Measurements from ENCODE around the gene BAZ2B. TPM values are rescaled to one million over a fixed set of nuclear protein-coding genes. Genes with fewer than 3 reads are reported as not detected.

The BAZ2B gene
- total and polyA plus RNA-seq, 2 donors = 34.5 to 272 TPM

DNA sequence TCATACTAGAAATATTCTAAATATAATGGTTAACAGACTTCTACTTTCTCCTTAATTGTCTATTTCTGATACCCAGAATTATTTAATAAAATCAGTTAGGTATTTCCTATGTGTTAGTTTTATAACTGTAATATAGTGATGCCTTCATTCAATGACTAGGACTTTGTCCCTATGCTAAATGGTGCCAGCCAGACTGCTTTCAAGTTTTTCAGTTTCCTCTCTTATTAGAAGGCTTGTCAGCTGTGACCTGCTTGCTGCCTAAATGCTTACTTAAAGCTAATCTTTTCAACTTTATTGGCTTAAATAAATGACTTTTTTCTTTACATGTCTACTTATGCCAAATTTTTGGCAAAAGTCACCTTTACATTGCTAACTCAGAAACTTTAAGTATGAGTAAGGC is 30.7 kb downstream of the BAZ2B start:
- no peak overlapping the region for H3K27ac ChIP-seq (ENCODE audit: low read depth)
- no peaks in the 10 kb centered on the region for H3K36me3 ChIP-seq (ENCODE audit: insufficient read depth)
- H3K4me1 ChIP-seq (ENCODE audit: insufficient read depth) = no peaks in the 10 kb centered on the region
- DNase-seq (ENCODE audit: extremely low spot score) = no peak
- no peak overlapping the region for H3K4me3 ChIP-seq (ENCODE audit: low read depth, low read length)

DNA sequence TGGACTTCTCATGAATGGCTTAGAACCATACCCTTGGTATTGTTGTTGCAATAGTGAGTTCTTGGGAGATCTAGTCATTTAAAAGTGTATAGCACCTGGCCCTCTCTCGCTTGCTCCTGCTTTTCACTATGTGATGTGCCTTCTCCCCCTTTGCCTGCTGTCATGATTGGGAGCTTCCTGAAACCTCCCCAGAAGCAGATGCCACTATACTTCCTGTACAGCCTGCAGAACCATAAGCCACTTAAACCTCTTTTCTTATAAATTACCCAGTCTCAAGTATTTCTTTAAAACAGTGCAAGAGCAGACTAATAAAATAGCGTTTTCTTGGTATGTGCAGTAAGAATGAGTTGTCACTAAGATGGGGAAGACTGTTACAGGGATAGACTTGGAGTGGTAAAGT is 31.6 kb downstream of the BAZ2B start:
- 71% methylated on average over 2 of the region's 2 CpGs for WGBS

DNA sequence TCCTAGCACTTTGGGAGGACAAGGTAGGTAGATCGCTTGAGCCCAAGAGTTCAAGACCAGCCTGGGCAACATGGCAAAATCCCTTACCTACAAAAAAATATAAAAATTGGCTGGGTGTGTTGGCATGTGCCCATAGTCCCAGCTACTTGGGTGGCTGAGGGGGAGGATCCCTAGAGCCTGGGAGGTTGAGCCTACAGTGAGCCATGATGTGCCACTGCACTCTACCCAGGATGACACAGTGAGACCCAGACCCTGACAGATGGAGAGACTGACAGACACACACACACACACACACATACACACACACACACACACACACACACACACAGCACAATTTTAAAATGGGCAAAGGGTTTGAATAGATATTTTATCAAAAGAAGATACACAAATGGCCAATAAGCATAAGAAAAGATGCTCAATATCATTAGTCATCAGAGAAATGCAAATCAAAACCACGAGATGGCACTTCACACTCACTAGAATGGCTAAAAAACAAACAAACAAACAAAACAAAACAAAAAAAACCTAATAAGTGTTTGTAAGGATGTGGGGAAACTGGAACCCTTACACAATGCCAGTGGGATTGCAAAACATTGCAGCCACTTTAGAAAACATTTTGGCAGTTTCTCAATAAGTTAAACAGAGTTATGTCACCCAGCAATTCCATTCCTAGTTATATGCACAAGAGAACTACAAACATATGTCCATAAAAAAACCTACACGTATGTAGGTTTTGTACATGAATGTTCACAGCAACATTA is 42.3 kb downstream of the BAZ2B start:
- Histone ChIP-seq H3K4me1 (ENCODE audit: insufficient read depth) (no peaks in the 10 kb centered on the region), H3K36me3 (ENCODE audit: insufficient read depth) (no peaks in the 10 kb centered on the region), H3K4me3 (ENCODE audit: low read depth, low read length) (no peak overlapping the region), H3K27ac (ENCODE audit: low read depth) (no peak overlapping the region)
- DNase-seq (ENCODE audit: extremely low spot score) = no peak
- WGBS = 65% methylated on average over 3 of the region's 3 CpGs

More for the DNA sequence above, 31.6 kb downstream of the BAZ2B start:
- no peak for DNase-seq (ENCODE audit: extremely low spot score)
- Histone ChIP-seq H3K4me1 (ENCODE audit: insufficient read depth) (no peaks in the 10 kb centered on the region), H3K36me3 (ENCODE audit: insufficient read depth) (no peaks in the 10 kb centered on the region), H3K27ac (ENCODE audit: low read depth) (no peak overlapping the region), H3K4me3 (ENCODE audit: low read depth, low read length) (no peak overlapping the region)

DNA sequence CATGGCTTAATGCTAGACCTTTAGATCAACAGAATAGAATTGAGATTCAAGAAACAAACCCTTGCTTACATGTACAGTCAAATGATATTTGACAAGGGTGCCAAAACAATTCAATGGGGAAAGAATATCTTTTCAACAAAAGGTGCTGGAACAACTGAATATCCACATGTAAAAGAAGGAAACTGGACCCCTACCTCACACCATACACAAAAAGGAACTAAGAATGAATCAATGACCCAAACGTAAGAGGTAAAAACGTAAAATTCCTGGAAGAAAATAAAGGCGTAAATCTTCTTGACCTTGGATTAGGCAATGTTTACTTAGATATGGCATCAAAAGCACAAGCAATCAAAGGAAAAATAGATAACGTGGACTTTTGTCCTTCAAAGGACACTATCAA is 43.1 kb downstream of the BAZ2B start:
- no peak overlapping the region for H3K4me3 ChIP-seq (ENCODE audit: low read depth, low read length)
- no peak for DNase-seq (ENCODE audit: extremely low spot score)

DNA sequence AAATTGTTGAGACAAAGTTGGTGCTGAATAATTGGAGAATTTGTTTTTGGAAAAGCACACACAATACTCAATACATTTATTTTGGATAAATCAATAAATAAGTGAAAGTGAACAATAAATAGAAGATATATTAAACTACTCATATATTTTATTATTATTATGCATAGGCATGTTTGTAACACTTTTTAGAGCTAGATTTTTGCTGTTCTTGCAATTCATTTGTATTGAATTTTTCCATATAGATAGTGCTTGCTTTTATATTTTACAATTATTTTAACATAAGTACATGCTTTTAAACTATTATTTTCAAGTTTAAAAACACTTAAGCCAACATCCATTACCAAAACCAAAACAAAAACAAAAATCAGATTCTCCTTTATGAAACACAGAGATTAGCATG is 43.9 kb downstream of the BAZ2B start:
- DNase-seq (ENCODE audit: extremely low spot score) = no peak
- Histone ChIP-seq H3K4me1 (ENCODE audit: insufficient read depth) (no peaks in the 10 kb centered on the region), H3K4me3 (ENCODE audit: low read depth, low read length) (no peak overlapping the region), H3K27ac (ENCODE audit: low read depth) (no peak overlapping the region), H3K36me3 (ENCODE audit: insufficient read depth) (no peaks in the 10 kb centered on the region)

More for the DNA sequence above, 43.1 kb downstream of the BAZ2B start:
- Histone ChIP-seq H3K36me3 (ENCODE audit: insufficient read depth) (no peaks in the 10 kb centered on the region), H3K27ac (ENCODE audit: low read depth) (no peak overlapping the region), H3K4me1 (ENCODE audit: insufficient read depth) (no peaks in the 10 kb centered on the region)
- WGBS = 94% methylated on average over 4 of the region's 4 CpGs

DNA sequence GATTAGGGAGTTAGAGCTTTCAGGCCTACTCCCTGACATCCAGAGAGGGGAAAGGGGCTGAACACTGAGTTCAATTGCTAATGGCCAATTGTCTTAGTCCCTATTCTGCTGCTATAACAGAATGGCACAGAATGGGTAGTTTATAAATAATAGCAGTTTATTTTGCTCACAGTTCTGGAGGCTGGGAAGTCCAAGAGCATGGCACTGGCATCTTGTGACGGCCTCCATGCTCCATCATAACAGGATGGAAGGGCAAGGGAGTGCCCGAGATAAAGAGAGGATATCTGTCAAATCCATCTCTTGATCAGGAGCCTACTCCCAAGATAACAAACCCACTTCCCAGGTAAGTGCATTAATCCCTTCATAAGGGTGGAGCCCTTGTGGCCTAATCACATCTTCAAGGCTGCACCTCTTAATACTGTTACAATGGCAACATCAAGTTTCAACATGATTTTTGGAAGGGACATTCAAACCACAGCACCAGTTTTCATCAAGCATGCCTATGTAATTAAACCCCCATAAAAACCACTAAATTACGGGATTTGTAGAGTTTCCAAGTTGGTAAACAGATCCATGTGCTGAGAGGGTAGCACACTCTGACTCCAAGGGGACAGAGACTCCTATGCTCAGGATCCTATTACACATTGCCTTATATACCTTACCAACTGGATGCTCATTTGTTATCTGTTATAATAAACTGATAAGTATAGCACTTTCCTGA is 44.6 kb downstream of the BAZ2B start:
- H3K27ac ChIP-seq (ENCODE audit: low read depth) = no peak overlapping the region
- 95% methylated on average over 3 of the region's 3 CpGs for WGBS
- no peak overlapping the region for H3K4me3 ChIP-seq (ENCODE audit: low read depth, low read length)
- DNase-seq (ENCODE audit: extremely low spot score) = no peak
- H3K4me1 ChIP-seq (ENCODE audit: insufficient read depth) = no peaks in the 10 kb centered on the region
- no peaks in the 10 kb centered on the region for H3K36me3 ChIP-seq (ENCODE audit: insufficient read depth)

DNA sequence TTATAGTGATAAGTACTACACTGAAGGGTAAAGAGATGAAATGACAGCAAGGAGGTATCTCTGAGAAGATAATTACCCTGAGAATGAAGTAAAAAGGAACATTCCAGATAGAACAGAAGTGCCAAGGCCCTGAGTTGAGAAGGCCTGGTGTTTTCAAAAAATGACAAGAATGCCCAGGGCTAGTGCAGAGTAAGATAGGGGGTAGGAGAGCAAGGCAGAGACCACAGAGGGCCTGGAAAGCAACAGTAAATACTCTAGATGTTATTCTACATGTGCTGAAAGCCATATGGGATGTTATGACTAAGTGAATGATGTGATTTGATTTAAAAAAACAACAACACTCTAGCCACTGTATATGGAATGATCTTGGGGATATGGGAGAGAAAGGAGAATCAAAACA is 52.3 kb downstream of the BAZ2B start:
- Histone ChIP-seq H3K27ac (ENCODE audit: low read depth) (no peak overlapping the region), H3K4me3 (ENCODE audit: low read depth, low read length) (no peak overlapping the region), H3K4me1 (ENCODE audit: insufficient read depth) (no peaks in the 10 kb centered on the region), H3K36me3 (ENCODE audit: insufficient read depth) (no peaks in the 10 kb centered on the region)
- no peak for DNase-seq (ENCODE audit: extremely low spot score)

DNA sequence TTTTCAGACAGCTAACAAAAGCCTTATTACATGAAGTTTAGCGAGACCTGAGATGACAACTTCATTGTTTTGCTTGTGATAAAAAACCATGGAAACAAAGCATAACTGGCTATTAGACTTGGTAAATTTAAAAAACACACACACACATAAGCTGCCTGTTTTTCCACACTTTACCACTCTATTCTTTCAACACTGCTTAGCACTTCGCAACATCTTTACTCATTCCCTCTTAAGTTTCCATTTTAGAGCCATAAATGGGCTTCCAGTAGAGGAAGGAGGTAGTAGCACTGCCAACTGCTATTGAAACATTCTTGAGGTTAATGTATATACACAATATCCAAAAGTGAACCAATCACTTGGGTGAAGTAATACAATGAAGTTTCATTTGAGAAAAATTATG is 54.1 kb downstream of the BAZ2B start:
- no peak overlapping the region for H3K4me3 ChIP-seq (ENCODE audit: low read depth, low read length)
- H3K27ac ChIP-seq (ENCODE audit: low read depth) = no peak overlapping the region
- H3K4me1 ChIP-seq (ENCODE audit: insufficient read depth) = no peaks in the 10 kb centered on the region
- no peak for DNase-seq (ENCODE audit: extremely low spot score)
- H3K36me3 ChIP-seq (ENCODE audit: insufficient read depth) = no peaks in the 10 kb centered on the region
- 91% methylated on average over 2 of the region's 2 CpGs for WGBS

DNA sequence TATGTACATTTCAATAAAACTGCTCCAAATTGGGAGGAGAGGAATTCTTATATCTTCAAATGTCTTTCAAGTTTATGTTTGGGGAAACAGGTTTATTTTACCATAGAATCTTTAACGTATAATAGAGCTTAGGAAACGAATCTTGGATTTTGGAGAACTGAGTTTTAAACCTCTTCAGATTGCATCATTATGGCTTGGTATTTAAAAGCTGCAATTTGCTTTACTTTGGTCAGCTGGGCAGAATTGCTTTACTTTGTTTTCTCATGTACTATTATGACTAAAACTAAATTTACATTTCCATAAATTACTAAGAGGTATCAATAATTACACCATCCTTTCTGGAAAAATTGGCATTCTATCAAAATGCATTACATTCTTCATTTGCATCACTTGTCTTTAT is 54.6 kb downstream of the BAZ2B start:
- no peak for DNase-seq (ENCODE audit: extremely low spot score)
- Histone ChIP-seq H3K4me1 (ENCODE audit: insufficient read depth) (no peaks in the 10 kb centered on the region), H3K36me3 (ENCODE audit: insufficient read depth) (no peaks in the 10 kb centered on the region), H3K4me3 (ENCODE audit: low read depth, low read length) (no peak overlapping the region), H3K27ac (ENCODE audit: low read depth) (no peak overlapping the region)
- WGBS = 82% methylated on average over 2 of the region's 2 CpGs

DNA sequence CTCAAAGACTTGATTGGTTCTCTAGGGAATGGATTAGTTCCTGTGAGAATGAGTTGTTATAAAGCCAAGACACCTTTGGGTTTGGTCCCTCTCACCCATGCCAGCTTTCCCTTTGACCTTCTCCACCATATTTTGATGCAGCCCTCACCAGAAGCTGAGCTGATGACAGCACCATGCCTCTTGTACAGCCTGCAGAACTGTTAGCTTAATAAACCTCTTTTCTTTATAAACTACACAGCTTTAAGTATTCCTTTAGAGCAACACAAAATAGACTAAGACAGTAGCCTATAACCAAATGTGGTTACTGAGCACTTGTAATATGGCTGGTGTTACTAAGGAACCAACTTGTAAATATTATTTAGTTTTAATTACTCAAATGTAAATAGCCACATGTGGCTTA is 55.1 kb downstream of the BAZ2B start:
- no peaks in the 10 kb centered on the region for H3K4me1 ChIP-seq (ENCODE audit: insufficient read depth)
- DNase-seq (ENCODE audit: extremely low spot score) = no peak
- H3K4me3 ChIP-seq (ENCODE audit: low read depth, low read length) = no peak overlapping the region
- no peak overlapping the region for H3K27ac ChIP-seq (ENCODE audit: low read depth)
- no peaks in the 10 kb centered on the region for H3K36me3 ChIP-seq (ENCODE audit: insufficient read depth)

DNA sequence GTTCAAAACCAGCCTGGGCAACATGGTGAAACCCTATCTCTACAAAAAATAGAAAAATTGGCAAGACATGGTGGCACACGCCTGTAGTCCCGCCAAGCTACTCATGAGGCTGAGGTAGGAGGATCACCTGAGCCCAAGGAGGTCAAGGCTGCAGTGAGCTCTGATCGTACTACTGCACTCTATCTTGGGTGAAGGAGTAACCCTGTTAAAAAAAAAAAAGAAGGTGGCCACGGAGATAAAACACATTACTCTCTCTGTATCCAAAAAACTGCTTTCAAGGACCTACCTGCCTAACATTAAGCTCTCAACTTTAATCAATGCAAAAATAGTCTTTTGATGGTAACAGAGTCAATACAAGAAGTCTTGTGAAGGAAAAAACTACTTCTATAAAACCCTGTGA is 57.3 kb downstream of the BAZ2B start:
- Histone ChIP-seq H3K4me3 (ENCODE audit: low read depth, low read length) (no peak overlapping the region), H3K4me1 (ENCODE audit: insufficient read depth) (no peaks in the 10 kb centered on the region)
- 91% methylated on average over 4 of the region's 4 CpGs for WGBS

DNA sequence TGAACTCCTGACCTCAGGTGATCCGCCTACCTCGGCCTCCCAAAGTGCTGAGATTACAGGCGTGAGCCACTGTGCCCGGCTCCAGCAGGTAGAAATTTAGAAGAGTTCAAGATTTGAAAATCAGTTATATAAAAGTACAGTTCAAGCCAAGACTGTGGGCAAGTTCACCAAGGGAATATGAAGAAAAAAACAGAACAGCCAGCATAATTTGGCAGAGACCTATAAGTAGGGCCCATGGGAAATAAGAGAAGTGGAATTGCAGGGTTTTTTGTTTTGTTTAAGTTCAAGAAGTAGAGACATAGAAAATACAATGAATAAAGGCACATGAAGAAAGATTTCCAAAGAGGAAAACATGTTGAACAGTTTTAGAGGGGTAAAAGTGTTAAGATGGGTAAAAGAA is 57.9 kb downstream of the BAZ2B start:
- no peaks in the 10 kb centered on the region for H3K4me1 ChIP-seq (ENCODE audit: insufficient read depth)
- H3K36me3 ChIP-seq (ENCODE audit: insufficient read depth) = no peaks in the 10 kb centered on the region
- 95% methylated on average over 4 of the region's 4 CpGs for WGBS
- no peak for DNase-seq (ENCODE audit: extremely low spot score)
- H3K27ac ChIP-seq (ENCODE audit: low read depth) = no peak overlapping the region
- H3K4me3 ChIP-seq (ENCODE audit: low read depth, low read length) = no peak overlapping the region

More for the DNA sequence above, 57.3 kb downstream of the BAZ2B start:
- no peak overlapping the region for H3K27ac ChIP-seq (ENCODE audit: low read depth)
- no peak for DNase-seq (ENCODE audit: extremely low spot score)
- no peaks in the 10 kb centered on the region for H3K36me3 ChIP-seq (ENCODE audit: insufficient read depth)

DNA sequence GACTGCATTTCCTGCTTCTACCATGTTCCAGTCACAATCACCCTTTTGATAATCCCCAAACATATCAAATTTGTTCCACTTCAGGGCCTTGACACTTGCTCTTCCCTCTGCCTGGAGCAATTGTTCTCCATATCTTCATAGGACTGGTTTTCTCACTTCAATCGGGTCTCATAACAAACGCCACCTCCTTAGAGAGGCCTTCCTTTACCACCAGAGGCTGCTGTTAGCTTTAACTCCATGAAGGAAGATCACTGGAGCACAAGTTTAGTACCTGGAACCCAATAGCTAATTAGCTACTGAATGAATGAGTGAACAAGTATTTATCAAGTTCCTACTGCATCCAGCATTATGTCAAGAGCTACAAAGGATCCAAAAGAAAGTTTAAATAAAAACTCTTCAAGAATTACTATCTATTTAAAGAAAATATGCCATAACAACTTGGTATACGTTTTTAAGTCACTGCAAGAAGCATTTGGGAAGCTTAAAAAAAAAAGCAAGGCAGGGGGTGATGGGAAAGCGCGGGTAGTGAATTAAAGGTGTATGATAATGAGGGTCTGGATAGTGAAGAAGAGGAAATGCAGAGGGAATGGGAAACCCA is 58.8 kb downstream of the BAZ2B start:
- Histone ChIP-seq H3K4me1 (ENCODE audit: insufficient read depth) (no peaks in the 10 kb centered on the region), H3K27ac (ENCODE audit: low read depth) (no peak overlapping the region), H3K36me3 (ENCODE audit: insufficient read depth) (no peaks in the 10 kb centered on the region), H3K4me3 (ENCODE audit: low read depth, low read length) (no peak overlapping the region)
- WGBS = 84% methylated on average over 5 of the region's 5 CpGs
- DNase-seq (ENCODE audit: extremely low spot score) = no peak

DNA sequence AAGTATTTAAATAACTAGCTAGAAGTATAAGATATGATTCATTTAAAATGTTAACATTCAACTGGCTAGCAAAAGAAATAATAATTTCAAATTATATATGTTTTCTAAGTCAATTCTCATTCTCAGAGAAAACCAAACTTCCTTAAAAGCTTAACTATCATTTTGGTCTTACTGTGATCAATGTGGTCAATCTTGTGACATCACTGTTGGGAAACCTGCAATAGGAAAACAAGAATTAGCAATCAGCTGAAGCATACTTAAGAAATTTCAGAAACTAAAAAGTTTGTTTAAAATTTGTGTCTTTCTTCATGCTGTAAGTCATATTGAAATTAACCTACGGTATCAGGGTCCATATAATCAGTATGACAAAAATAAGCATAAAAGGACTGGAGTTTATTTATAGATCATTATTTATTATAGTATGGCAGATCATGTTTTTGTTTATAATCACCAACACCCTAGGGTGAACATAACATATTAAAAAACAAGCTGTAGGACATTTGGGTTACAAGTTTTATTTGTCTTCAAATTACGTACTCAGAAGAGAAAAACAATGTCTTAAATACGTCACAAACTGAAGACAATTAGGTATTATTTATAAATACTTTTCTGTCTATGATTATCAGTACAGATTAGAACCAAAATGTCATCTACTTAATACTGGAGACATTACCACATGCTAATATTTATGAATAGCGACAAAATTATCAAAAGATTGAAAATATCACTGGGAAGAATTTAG is 60.5 kb downstream of the BAZ2B start:
- no peak overlapping the region for H3K4me3 ChIP-seq (ENCODE audit: low read depth, low read length)
- no peak for DNase-seq (ENCODE audit: extremely low spot score)
- H3K36me3 ChIP-seq (ENCODE audit: insufficient read depth) = no peaks in the 10 kb centered on the region
- WGBS = 92% methylated on average over 4 of the region's 4 CpGs
- no peaks in the 10 kb centered on the region for H3K4me1 ChIP-seq (ENCODE audit: insufficient read depth)
- H3K27ac ChIP-seq (ENCODE audit: low read depth) = no peak overlapping the region

All from urinary bladder (tissue), 4 donors.